Stomach smooth muscle (tissue), 2 donors: ENCODE results near the gene ASB8.
"Not testable (repeated sequence)": the region's sequence is repeated elsewhere in the genome, so short reads cannot be mapped to it uniquely, and the experiment has no call there.

ENCODE experiments used
- H3K27ac ChIP-seq: one replicate; pipeline ENCODE4 v1.7.0; 2013; ENCODE audit warnings: mild to moderate bottlenecking, low read length, inconsistent platforms
- H3K27me3 ChIP-seq, 2 donors: one replicate each; pipeline ENCODE4 v1.7.0; 2013; ENCODE audit warnings: low read length in 2 of 2; ENCODE audit not compliant: insufficient read depth in 2 of 2, control insufficient read depth in 1 of 2
- H3K36me3 ChIP-seq, 2 donors: one replicate each; pipeline ENCODE4 v1.7.0; 2013; ENCODE audit warnings: low read length in 2 of 2; ENCODE audit not compliant: control insufficient read depth in 2 of 2, insufficient read depth in 2 of 2
- H3K4me1 ChIP-seq: one replicate; pipeline ENCODE4 v1.7.0; 2013; ENCODE audit warnings: low read length; ENCODE audit not compliant: control insufficient read depth, insufficient read depth
- H3K4me3 ChIP-seq, 2 donors: one replicate each; pipeline ENCODE4 v1.7.0; 2013; ENCODE audit warnings: low read length in 2 of 2
- H3K9ac ChIP-seq, 2 donors: one replicate each; pipeline ENCODE4 v1.7.0; 2013; ENCODE audit warnings: low read length in 2 of 2, mild to moderate bottlenecking in 1 of 2
- H3K9me3 ChIP-seq, 2 donors: one replicate each; pipeline ENCODE4 v1.7.0; 2013; ENCODE audit warnings: low read length in 2 of 2; ENCODE audit not compliant: control insufficient read depth in 2 of 2
- donor health status: healthy.
- donor health status: Pancreatic carcinoma.

ASB8 gene

GRCh38 chr12:48142818-48143674 lies 14.3 kb downstream of the ASB8 start:
- H3K4me1 ChIP-seq: no peaks in the 10 kb centered on the region
- no peaks in the 10 kb centered on the region for H3K27me3 ChIP-seq
- H3K4me3 ChIP-seq: no peak overlapping the region
- peaks cover 50 to 75% of the 10 kb centered on the region in 2 donors for H3K36me3 ChIP-seq
- no peaks in the 10 kb centered on the region for H3K9me3 ChIP-seq
- no peak overlapping the region for H3K27ac ChIP-seq
- H3K9ac ChIP-seq: no peak overlapping the region

- Histone ChIP-seq H3K9me3 (no peaks in the 10 kb centered on the region), H3K36me3 (peaks cover 59 to 65% of the 10 kb centered on the region in 2 donors), H3K4me3 (no peak overlapping the region), H3K4me1 (no peaks in the 10 kb centered on the region), H3K27me3 (no peaks in the 10 kb centered on the region), H3K27ac (no peak overlapping the region), H3K9ac (no peak overlapping the region)
Measured at GRCh38 chr12:48135027-48135426, 22.3 kb downstream of the ASB8 start.

DNA sequence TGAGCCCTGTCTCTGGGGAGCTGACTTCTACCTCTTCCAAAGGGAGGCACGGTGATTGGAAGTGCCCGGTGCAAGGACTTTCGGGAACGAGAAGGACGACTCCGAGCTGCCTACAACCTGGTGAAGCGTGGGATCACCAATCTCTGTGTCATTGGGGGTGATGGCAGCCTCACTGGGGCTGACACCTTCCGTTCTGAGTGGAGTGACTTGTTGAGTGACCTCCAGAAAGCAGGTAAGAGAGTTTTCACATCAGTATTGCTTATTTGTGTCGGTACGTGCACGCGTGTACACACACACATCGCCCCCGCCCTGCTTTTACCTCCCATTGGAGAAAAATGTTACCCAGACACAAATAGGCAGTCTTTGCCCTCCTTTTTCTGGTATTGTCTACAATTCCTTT lies 24.5 kb downstream of the ASB8 start:
- no peak overlapping the region for H3K4me3 ChIP-seq
- no peak overlapping the region for H3K27ac ChIP-seq
- H3K36me3 ChIP-seq: peaks cover 56 to 58% of the 10 kb centered on the region in 2 donors
- no peaks in the 10 kb centered on the region for H3K4me1 ChIP-seq
- H3K27me3 ChIP-seq: no peaks in the 10 kb centered on the region
- no peaks in the 10 kb centered on the region for H3K9me3 ChIP-seq
- no peak overlapping the region for H3K9ac ChIP-seq

GRCh38 chr12:48131517-48131916 lies 25.8 kb downstream of the ASB8 start:
- Histone ChIP-seq H3K36me3 (peaks cover 50 to 54% of the 10 kb centered on the region in 2 donors), H3K27ac (no peak overlapping the region), H3K9me3 (no peaks in the 10 kb centered on the region), H3K4me3 (no peak overlapping the region), H3K9ac (no peak overlapping the region), H3K4me1 (no peaks in the 10 kb centered on the region), H3K27me3 (no peaks in the 10 kb centered on the region)

DNA sequence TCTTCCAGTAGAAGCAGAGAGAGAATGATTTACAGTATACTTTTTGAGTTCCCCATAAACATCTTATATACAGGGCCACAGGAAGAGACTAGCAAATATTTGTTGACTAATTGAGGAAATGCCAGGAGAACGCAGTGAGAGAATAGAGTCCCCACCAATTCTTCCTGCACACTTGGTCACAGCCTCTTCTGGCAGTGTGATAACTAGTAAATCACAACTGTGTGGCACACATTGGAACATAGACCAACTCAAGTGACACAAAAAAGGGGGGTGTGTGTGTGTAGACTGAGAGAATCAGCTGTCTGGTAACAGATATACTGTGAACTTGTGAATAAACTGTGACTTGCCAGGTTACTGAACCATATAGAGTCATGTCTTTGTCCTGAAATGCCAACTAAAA lies 27.9 kb downstream of the ASB8 start:
- no peaks in the 10 kb centered on the region for H3K27me3 ChIP-seq
- no peak overlapping the region for H3K4me3 ChIP-seq
- H3K36me3 ChIP-seq: peaks cover 41 to 44% of the 10 kb centered on the region in 2 donors
- no peaks in the 10 kb centered on the region for H3K9me3 ChIP-seq
- no peak overlapping the region for H3K9ac ChIP-seq
- no peaks in the 10 kb centered on the region for H3K4me1 ChIP-seq
- no peak overlapping the region for H3K27ac ChIP-seq

GRCh38 chr12:48128800-48129199 lies 28.5 kb downstream of the ASB8 start:
- Histone ChIP-seq H3K27me3 (no peaks in the 10 kb centered on the region), H3K9me3 (no peaks in the 10 kb centered on the region), H3K27ac (no peak overlapping the region), H3K9ac (no peak overlapping the region), H3K4me3 (no peak overlapping the region), H3K36me3 (peaks cover 35 to 41% of the 10 kb centered on the region in 2 donors), H3K4me1 (no peaks in the 10 kb centered on the region)

GRCh38 chr12:48126953-48127630 lies 30.2 kb downstream of the ASB8 start:
- Histone ChIP-seq H3K9ac (no peak overlapping the region), H3K27ac (no peak overlapping the region), H3K9me3 (no peaks in the 10 kb centered on the region), H3K27me3 (no peaks in the 10 kb centered on the region), H3K4me1 (no peaks in the 10 kb centered on the region), H3K4me3 (no peak overlapping the region), H3K36me3 (peaks cover 23 to 31% of the 10 kb centered on the region in 2 donors)

DNA sequence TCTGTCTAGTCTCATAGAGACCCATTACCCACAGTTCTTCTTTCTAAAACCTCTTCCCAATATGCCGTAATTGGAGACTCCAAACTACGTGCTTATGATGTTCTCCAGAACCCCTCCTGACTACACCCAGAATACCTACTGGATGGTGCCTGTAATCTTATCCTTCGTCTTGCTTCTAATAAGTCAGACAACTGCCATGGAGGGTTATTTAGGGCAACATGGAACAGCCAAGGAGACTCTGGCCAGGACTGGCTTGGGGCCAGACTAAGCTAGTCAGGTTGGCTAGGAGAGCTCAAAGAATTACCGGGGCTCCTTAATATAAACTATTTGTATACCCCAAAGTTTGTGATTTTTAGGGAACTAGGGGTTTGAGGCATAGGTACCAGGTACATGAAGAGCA lies 31.3 kb downstream of the ASB8 start:
- Histone ChIP-seq H3K27me3 (no peaks in the 10 kb centered on the region), H3K27ac (no peak overlapping the region), H3K36me3 (peaks cover 14 to 22% of the 10 kb centered on the region in 2 donors), H3K4me1 (no peaks in the 10 kb centered on the region), H3K9ac (no peak overlapping the region), H3K4me3 (no peak overlapping the region), H3K9me3 (no peaks in the 10 kb centered on the region)

- H3K27me3 ChIP-seq, H3K9ac ChIP-seq, H3K4me1 ChIP-seq, H3K27ac ChIP-seq, H3K9me3 ChIP-seq, H3K4me3 ChIP-seq: not testable (repeated sequence)
- peaks cover 14 to 20% of the 10 kb centered on the region in 2 donors for H3K36me3 ChIP-seq
Measured at GRCh38 chr12:48125542-48125941, 31.8 kb downstream of the ASB8 start.

- Histone ChIP-seq H3K4me3 (no peak overlapping the region), H3K9me3 (no peaks in the 10 kb centered on the region), H3K4me1 (peaks cover 5% of the 10 kb centered on the region), H3K27ac (no peak overlapping the region), H3K9ac (no peak overlapping the region), H3K27me3 (no peaks in the 10 kb centered on the region), H3K36me3 (peaks cover 3 to 10% of the 10 kb centered on the region in 2 donors)
Measured at GRCh38 chr12:48123169-48123568, 34.1 kb downstream of the ASB8 start.
